GM19468 (cell line): Measurements from ENCODE around the gene SIDT2.
A peak's percentile ranks its signal among the peaks of the same experiment; 100 is the strongest.

ENCODE experiments used
- ATAC-seq: cut with Tn5 transposase; IDR thresholded peaks from one replicate; pipeline ENCODE4 v1.9.1; 2021; ENCODE audit warnings: mild to moderate bottlenecking, moderate library complexity, moderate number of reproducible peaks; ENCODE audit not compliant: unreplicated experiment; ENCODE audit errors: extremely low read depth

Gene SIDT2

DNA sequence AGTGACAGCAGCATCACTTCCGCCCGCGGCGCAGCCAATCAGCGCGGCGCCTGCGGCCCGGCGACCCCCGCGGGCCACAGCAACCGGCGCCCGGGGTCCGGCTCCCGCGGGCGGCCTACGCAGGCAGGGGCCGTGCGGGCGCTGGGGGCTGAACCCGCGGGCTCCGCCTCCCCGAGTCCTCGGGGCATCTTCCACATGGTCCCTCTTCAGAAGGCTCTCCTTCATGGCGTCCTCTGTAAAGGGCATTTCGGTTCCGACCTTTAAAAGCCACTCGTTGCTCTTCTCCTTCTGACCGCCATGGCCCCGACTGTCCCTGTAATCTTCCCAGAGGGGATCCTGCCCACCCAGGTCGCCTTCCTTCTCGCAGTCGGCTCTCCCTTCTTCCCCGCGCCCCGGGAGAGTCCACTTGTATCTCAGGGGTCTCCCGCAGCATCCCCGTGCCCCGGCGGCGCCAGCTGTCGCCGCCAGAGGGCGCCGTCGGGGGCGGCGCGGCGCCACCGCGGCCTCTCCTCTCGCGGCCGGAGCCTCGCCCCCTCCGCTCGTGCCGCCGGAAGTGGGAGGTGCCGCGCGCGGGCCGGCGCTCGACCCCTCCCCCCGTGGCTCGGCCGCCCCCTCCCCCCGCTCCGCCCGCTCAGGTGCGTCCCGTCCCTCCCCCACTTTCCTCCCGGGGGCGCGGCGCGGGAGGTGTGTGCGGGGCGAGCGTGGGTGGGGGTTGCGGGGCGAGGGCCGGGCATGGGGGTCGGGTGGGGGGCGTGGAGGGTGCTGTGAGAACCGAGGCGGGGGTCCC is 53.7 kb downstream of the SIDT2 start, which contains the start of gene RNF214:
Gene RNF214 (plus strand): TSS at position 580 of the 787 bp plus-strand sequence. CDS start 1,602 bp downstream, outside the sequence.
- peak; percentile 30 for ATAC-seq

- no peak for ATAC-seq
Measured at GRCh38 chr11:117232911-117233409, 54.4 kb downstream of the SIDT2 start.

DNA sequence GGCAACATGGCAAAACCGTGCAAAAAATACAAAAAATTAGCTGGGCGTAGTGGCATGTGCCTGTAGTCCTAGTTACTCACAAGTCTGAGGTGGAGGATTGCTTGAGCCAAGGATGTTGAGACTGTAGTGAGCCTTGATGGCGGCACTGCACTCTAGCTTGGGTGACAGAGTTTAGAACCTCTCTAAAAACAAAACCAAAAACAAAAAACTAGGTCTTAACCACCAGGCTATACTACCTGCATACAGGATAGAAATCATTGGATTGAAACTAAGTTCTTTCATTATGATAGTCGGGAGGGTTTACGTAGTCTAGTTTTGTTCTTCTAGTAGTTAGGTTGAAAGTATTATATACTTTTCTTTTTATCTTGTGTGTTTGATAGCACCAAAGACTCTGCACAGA is 59.7 kb downstream of the SIDT2 start:
- ATAC-seq, result no peak

DNA sequence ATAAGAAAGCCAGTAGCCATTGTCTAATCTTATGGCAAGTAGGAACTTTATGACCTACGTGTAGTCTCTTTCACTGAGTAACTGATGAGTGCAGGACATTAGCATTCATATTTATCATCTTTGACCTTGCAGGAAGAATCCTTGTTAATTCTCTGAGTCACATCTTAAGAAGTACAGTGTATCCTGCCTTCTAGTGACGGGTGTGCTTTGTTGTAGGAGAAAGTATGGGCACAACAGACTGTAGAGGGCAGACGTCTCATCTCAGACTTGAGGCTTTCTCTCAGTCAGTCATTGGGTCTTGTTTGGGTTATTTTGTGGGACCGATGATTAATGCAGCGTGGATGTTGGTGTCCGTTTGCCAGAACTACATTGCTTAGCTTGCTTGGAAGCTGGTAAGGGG is 60.8 kb downstream of the SIDT2 start:
- no peak for ATAC-seq
